GM19240 (cell line): Measurements from ENCODE around the gene PGLYRP1.

Experiments used
- DNase-seq: peaks from one replicate; pipeline ENCODE4 v3.0.0; 2011; ENCODE audit warnings: low spot score; ENCODE audit not compliant: insufficient read length

The PGLYRP1 gene

GRCh38 chr19:45971260-45971902, 51.5 kb downstream of the PGLYRP1 start:
- no peak for DNase-seq

GRCh38 chr19:45969676-45970075, 53.2 kb downstream of the PGLYRP1 start:
- no peak for DNase-seq
